Stimulated activated CD4-positive, alpha-beta T cell treated with anti-CD3 and anti-CD28 coated beads, Interleukin-1b, Interleukin-23, amount 100 ng/mL, for 1 hour (primary cell): Measurements from ENCODE around the gene PIK3CG.
"Not testable (repeated sequence)": the region's sequence is repeated elsewhere in the genome, so short reads cannot be mapped to it uniquely, and the experiment has no call there.

ENCODE experiments used
- DNase-seq, 2 donors: peaks; one replicate each; pipeline ENCODE4 v3.0.0-alpha.2; 2020; ENCODE audit warnings: low read depth in 2 of 2

PIK3CG gene

DNA sequence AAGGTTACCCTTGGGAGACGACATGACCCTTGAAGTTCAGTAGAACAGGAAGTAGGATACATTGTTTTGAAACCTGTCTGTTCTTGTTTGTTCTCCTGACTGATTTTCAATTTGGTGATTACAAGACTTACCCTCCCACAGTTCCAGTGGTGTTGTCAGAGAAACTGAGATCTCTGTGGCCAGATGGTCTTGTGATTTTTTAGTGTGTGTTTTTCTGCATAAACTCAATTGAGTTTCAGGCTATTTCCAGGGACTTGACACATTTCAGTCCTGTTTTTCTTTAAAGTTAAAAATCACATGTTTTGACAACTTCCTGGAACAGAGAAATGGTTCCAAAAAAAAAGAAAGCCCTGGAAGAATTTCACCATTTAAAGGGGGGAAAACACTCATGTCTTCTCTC is 22.3 kb downstream of the PIK3CG start:
- no peak for DNase-seq

DNA sequence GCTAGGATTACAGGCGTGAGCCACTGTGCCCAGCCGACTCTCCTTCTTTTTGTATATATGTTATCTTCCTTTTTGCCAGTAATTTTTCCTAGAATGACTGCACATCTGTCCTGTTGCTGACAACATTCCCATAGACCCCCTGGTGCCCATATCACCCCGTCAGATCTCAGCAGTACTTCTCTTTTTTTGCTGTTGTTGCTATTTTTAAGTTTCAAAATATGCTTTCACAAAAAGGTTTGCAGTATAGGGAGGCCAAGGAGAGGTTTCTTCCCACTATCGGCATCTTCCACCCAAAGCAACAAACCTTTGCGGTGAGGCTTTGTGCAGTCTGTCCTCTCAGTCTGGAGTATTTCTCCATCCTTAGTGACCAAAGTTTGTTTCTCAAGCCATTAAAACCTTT is 23.1 kb downstream of the PIK3CG start:
- no peak for DNase-seq

- no peak for DNase-seq
These were observed 25.9 kb downstream of the PIK3CG start for GRCh38 chr7:106890952-106891351.

DNA sequence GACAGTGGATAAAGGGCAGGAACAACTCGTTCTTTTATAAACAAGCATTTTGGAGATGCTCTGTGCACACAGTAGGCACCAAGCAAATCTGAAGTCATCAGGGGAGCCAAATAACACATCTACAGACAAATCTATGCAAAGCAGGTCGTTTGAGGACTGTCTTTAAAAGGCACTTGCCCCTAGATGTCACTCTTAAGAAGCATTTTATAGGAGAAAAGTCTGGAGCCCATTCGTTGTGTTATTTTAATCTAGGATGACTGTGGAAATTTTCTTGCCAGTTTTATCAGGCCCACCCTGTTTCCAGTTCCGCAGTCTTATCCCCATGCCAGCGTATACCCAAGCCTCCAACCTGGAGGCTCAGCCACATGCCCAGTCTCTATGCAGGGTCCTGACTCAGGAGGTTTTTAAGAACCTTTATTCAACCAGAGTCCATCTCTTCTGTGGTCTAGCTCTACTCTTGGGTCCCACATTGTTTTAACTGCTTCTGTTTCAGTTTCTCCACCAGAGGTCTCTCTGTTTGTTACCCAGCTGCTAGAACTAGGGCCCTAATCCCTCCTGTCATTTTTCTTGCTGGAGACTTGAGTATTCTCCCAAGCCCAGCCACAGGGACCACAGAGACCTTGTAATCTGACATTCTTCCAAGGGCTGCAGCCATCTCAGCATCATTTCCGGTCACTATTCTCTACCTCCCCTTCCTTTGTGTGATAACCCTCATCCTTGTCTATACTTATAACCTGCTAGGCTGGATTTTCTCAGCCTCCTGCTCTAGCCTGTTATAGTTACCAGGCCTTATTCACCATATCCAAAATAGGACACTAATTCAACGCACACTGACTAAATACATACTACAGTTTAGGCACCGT is 26.7 kb downstream of the PIK3CG start:
- DNase-seq: no peak

GRCh38 chr7:106893591-106893990 is 28.5 kb downstream of the PIK3CG start:
- DNase-seq: no peak

- no peak for DNase-seq
These were observed 30.3 kb downstream of the PIK3CG start for GRCh38 chr7:106895246-106895864.

- no peak for DNase-seq
These were observed 31.1 kb downstream of the PIK3CG start for GRCh38 chr7:106896231-106896630.

- not testable (repeated sequence) for DNase-seq
These were observed 32.5 kb downstream of the PIK3CG start for GRCh38 chr7:106897553-106897952.

DNA sequence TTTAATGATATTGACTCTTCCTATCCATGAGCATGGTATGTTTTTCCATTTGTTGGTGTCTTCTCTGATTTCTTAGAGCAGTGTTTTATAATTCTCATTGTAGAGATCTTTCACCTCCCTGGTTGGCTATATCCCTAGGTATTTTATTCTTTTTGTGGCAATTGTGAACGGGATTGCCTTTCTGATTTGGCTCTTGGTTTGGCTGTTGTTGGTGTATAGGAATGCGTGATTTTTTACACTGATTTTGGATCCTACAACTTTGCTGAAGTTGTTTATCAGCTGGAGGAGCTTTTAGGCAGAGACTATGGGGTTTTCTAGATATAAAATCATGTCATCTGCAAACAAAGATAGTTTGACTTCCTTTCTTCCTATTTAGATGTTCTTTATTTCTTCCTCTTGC is 33.9 kb downstream of the PIK3CG start:
- DNase-seq: not testable (repeated sequence)

- no peak for DNase-seq
These were observed 36.9 kb downstream of the PIK3CG start for GRCh38 chr7:106901828-106902441.

DNA sequence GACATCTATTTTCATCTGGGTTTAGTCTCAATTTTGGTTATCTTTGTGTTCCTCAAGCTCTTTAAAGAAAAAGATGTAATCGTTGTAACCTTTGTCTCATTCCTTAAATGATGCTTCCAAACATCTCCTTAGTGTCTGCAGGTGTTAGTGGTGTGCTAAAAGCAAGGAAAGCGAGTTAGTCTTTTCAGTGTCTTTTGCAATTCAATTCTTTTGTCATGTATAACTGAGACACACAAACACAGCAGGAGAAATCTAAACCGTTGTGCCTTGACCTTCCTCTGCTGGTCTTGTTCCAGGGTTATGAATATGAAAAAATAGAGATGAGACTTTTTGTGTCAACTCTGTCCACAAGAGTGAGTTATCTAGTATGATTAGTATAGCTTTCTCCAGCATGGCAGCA is 40.7 kb downstream of the PIK3CG start:
- DNase-seq: no peak

- no peak for DNase-seq
These were observed 46.9 kb downstream of the PIK3CG start for GRCh38 chr7:106911959-106912358.

DNA sequence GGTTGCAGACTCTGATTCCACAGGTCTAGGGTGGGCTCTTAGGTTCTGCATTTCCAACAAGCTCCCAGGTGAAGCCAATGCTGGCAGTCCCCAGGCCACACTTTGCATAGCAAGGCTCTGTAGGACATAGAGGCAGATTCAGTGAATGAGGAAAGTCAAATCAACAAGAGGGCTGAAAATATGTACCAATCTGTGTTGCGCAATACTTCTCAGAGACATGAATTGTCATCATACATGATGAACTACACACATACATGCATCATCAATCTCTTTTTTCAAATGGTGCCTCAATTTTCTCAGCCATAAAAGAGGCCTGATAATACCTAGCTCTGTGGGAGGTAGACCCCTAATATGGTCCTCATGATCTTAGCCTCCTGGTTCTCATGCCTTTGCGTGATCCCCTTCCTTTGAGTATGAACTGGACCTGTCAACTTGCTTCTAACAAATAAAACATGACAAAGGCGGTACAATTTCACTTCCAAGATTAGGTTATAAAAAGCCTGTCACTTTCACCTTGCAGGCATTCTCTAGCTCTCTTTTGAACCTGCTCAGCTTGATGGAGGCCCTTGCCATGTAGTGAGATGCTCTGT is 49.0 kb downstream of the PIK3CG start:
- no peak for DNase-seq

- no peak for DNase-seq
These were observed 50.3 kb downstream of the PIK3CG start for GRCh38 chr7:106915407-106915806.

DNA sequence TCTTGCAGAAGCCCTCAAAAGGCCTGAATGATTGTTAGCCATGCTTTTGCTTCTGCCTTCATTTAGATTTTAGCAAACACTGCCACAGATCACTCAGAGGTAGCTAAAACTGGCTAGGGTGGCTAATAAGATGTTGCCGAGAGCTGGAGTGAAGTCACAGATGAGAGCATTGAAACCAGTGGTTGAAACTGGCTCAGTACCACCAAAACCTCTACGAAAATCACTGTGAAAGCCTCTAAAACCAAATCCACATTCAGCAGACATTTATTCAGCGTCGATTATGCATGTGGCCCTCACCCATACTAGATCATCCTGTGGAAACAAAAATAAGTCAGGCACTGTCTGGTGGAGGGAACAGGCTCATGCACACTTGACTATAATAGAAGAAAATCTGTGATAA is 50.8 kb downstream of the PIK3CG start:
- DNase-seq: no peak

DNA sequence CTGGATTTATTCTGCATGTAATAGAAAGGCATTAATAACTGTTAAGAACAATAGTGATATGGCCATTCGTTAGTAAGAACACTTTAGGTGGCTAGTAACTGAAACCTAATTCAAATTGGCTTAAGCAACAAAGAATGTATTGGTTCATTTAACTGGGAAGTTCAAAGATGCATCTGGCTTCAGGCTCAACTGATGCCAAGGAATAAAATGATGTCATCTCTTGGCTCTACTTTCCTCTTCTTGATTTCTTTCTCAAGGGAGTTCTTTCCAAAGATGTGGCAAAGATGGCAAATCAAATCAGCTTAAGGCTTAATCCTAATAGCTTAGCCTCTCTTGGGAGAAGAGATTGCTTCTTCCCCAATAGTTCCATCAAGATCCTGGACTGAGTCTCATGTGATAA is 51.6 kb downstream of the PIK3CG start:
- DNase-seq: no peak

DNA sequence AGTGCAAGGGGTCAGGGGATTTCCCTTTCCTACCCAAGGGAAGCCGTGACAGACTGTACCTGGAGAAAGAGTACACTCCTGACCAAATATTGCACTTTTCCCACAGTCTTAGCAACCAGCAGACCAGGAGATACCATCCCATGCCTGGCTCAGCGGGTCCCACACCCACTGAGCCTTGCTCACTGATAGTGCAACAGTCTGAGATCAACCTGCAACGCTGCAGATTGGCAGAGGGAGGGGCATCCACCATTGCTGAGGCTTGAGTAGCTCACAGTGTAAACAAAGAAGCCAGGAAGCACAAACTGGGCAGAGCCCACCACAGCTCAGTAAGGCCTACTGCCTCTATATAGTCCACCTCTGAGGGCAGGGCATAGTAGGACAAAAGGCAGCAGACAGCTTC is 53.9 kb downstream of the PIK3CG start:
- DNase-seq: no peak

- DNase-seq: not testable (repeated sequence)
These were observed 59.4 kb downstream of the PIK3CG start for GRCh38 chr7:106924468-106924867.

GRCh38 chr7:106926892-106927291 is 61.8 kb downstream of the PIK3CG start:
- no peak for DNase-seq

DNA sequence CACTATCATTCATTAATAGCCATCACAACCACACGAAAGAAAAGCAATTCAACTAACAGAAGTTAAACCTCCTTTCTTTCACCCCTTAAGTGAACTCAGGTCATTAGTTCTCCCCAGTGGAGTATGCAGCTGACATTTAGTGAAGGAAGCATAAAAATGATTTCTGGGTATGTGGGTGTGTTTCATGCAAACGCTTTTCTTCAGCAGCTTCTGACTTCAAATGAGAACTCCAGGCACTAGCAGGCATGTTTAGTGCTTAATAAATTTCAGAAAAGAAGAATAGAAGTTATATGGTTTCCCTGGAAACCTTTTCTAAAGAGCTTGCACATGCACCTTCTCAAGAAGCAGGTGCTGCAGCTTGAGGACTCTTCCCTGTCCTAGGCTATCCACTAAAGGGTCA is 62.5 kb downstream of the PIK3CG start:
- DNase-seq: no peak

- DNase-seq: not testable (repeated sequence)
These were observed 64.5 kb downstream of the PIK3CG start for GRCh38 chr7:106929616-106930015.

- DNase-seq: no peak
These were observed 71.2 kb downstream of the PIK3CG start for GRCh38 chr7:106936236-106936635.

- DNase-seq: not testable (repeated sequence)
These were observed 73.0 kb downstream of the PIK3CG start for GRCh38 chr7:106938122-106938521.
